CD4-positive, CD25-positive, alpha-beta regulatory T cell (primary cell): ENCODE results near the gene UBE3C. TPM values are rescaled to one million over a fixed set of nuclear protein-coding genes. Genes with fewer than 3 reads are reported as not detected.
A peak's percentile ranks its signal among the peaks of the same experiment; 100 is the strongest.

Source experiments
- ATAC-seq, 2 donors: fragments of 150-1000 bp; cut with Tn5 transposase; one replicate each; pipeline ENCODE4 v1.10.0; 2021; ENCODE audit warnings: low read depth in 2 of 2, moderate number of reproducible peaks in 2 of 2, moderate library complexity in 1 of 2
- DNase-seq, 3 donors: peaks; one replicate each; pipeline versions ENCODE4 v3.0.0 to v3.0.0-alpha.2; 2012 to 2022; ENCODE audit warnings: mixed read lengths in 1 of 3
- H3K27ac ChIP-seq: one replicate; pipeline ENCODE4 v1.7.0; 2013; ENCODE audit warnings: mild to moderate bottlenecking, low read length; ENCODE audit not compliant: insufficient read depth, poor library complexity, severe bottlenecking
- H3K27me3 ChIP-seq: one replicate; pipeline ENCODE4 v1.7.0; 2013; ENCODE audit warnings: low read length; ENCODE audit not compliant: control insufficient read depth, insufficient read depth
- H3K36me3 ChIP-seq: one replicate; pipeline ENCODE4 v1.7.0; 2013; ENCODE audit warnings: mild to moderate bottlenecking, low read length, moderate library complexity; ENCODE audit not compliant: control insufficient read depth, insufficient read depth
- H3K4me1 ChIP-seq: 2 replicates; pipeline ENCODE4 v1.7.0; 2013; ENCODE audit warnings: mild to moderate bottlenecking, low read length; ENCODE audit not compliant: insufficient read depth, control insufficient read depth, poor library complexity, severe bottlenecking
- H3K4me3 ChIP-seq: one replicate; pipeline ENCODE4 v1.7.0; 2013; ENCODE audit warnings: low read depth, mild to moderate bottlenecking, low read length, moderate library complexity
- H3K9me3 ChIP-seq, 2 experiments: 1 replicate in 1 of 2; 2 replicates in 1 of 2; pipeline ENCODE4 v1.7.0; 2013; ENCODE audit warnings: low read length in 2 of 2, mild to moderate bottlenecking in 1 of 2, moderate library complexity in 1 of 2; ENCODE audit not compliant: control insufficient read depth in 2 of 2
- H3K27ac Mint-ChIP-seq, 3 donors: one replicate each; pipeline ENCODE4 v1.8.0; 2020 to 2022; ENCODE audit warnings: mild to moderate bottlenecking in 3 of 3, mixed read lengths in 3 of 3, moderate library complexity in 2 of 3
- H3K27me3 Mint-ChIP-seq: one replicate; pipeline ENCODE4 v1.8.0; 2022; ENCODE audit warnings: mild to moderate bottlenecking, mixed read lengths
- H3K36me3 Mint-ChIP-seq: one replicate; pipeline ENCODE4 v1.8.0; 2020; ENCODE audit warnings: mixed read lengths
- H3K4me1 Mint-ChIP-seq, 4 donors: one replicate each; pipeline ENCODE4 v1.8.0; 2020 to 2022; ENCODE audit warnings: mixed read lengths in 4 of 4, mild to moderate bottlenecking in 1 of 4
- H3K4me3 Mint-ChIP-seq, 4 donors: one replicate each; pipeline ENCODE4 v1.8.0; 2020 to 2022; ENCODE audit warnings: mild to moderate bottlenecking in 4 of 4, mixed read lengths in 4 of 4, moderate library complexity in 3 of 4
- H3K9me3 Mint-ChIP-seq, 7 donors: one replicate each; pipeline ENCODE4 v1.8.0; 2020 to 2022; ENCODE audit warnings: mixed read lengths in 7 of 7, mild to moderate bottlenecking in 3 of 7, moderate library complexity in 2 of 7
- polyA plus RNA-seq, 4 donors: library from polyadenylated mRNA; unstranded; fragments of 300-500 nt; fragmentation: Illumina TruSeq; gene quantifications; one replicate each; pipeline ENCODE4 v1.2.3, GENCODE V29; 2021
- total RNA-seq: library from RNA; stranded (reverse); gene quantifications from one replicate; pipeline ENCODE4 v1.2.3, GENCODE V29; 2022

UBE3C gene
- total and polyA plus RNA-seq, 5 donors from 2014 or later: 25.2 to 60.3 (median 29.3) TPM

DNA sequence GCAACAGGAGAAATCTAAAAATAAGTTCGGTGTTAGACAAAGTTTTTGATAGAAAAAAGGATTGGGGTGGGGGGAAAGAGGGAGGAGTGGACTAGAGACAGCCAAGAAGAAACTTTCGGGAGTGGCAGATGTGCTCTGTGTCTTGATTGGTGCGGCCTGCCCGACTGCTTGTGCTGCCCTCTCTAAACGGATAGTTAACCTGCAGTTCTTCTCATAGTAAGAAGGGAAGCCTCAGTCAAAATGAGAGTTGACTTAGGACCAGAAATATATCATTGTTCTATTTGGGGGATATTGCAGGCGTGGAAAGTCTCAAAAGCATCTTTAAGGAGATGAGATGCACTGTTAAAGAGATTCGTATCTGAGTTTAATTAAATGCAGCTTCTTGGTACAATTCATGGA is 39.3 kb downstream of the UBE3C start:
- H3K9me3 ChIP-seq: no peaks in the 10 kb centered on the region
- no peak overlapping the region for H3K27ac ChIP-seq
- Mint-ChIP-seq H3K4me3 (no peak overlapping the region), H3K27ac (peak overlapping the region in 1 of 3 donors; percentile 36), H3K36me3 (peaks cover 41% of the 10 kb centered on the region), H3K27me3 (no peaks in the 10 kb centered on the region), H3K9me3 (no peaks in the 10 kb centered on the region), H3K4me1 (no peaks in the 10 kb centered on the region)
- H3K4me3 ChIP-seq: no peak overlapping the region
- no peaks in the 10 kb centered on the region for H3K27me3 ChIP-seq
- DNase-seq (no peak), ATAC-seq (no peak)
- no peaks in the 10 kb centered on the region for H3K4me1 ChIP-seq
- peaks cover 82% of the 10 kb centered on the region for H3K36me3 ChIP-seq

DNA sequence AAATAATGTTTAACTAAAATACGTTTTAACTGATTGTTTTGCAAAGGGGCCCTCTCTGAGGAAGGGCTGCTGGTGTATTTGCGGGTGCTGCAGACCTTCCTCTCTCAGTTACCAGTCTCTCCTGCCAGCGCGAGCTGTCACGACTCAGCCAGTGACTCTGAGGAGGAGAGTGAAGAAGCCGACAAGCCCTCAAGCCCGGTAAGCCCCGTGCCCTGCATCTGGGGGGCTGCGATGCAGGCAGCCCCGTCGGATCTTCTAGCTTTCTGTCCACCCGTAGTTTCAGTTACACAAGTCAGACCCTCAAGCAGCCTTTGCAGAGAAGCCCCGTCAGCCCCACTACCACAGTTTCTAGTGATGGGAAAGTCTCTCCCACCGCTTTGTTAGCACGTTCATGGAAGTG is 45.1 kb downstream of the UBE3C start:
- H3K4me3 ChIP-seq: no peak overlapping the region
- H3K36me3 ChIP-seq: peaks cover 86% of the 10 kb centered on the region
- H3K4me3 Mint-ChIP-seq: no peak overlapping the region
- no peak for ATAC-seq
- H3K27me3 Mint-ChIP-seq: no peaks in the 10 kb centered on the region
- no peak for DNase-seq
- H3K27ac ChIP-seq: no peak overlapping the region
- H3K4me1 ChIP-seq: no peaks in the 10 kb centered on the region
- no peaks in the 10 kb centered on the region for H3K9me3 Mint-ChIP-seq
- H3K9me3 ChIP-seq: no peaks in the 10 kb centered on the region
- H3K36me3 Mint-ChIP-seq: peaks cover 48% of the 10 kb centered on the region
- no peaks in the 10 kb centered on the region for H3K27me3 ChIP-seq
- peaks cover 0 to 5% (median 0%) of the 10 kb centered on the region in 4 donors for H3K4me1 Mint-ChIP-seq
- no peak overlapping the region for H3K27ac Mint-ChIP-seq

DNA sequence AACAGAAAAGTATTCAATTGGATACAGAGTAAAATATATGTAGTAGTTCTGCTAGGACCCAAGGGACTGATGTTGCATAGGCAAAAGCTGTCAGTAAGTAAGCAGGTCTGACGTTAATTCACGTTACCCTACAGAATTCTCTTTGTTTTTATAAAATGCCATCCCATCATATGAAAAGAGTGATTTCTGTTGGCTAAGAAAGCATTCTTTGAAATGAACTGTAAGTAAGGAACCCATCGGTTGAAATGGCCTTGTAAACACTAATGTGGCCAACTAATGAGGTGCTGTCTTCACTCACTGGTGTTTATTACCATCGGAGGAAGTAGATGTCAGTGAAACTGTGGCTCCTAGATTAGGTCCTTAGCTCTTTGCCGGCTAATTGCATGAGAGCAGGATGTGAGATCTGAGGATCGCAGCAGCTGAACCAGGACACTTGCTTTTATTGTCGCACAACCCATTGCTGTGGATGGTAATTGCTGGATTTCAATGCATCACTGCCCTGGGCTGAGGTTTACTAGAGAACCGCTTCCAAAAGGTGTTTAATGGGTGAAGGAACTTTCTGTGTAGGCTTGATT is 49.5 kb downstream of the UBE3C start:
- Histone ChIP-seq H3K27ac (no peak overlapping the region), H3K27me3 (no peaks in the 10 kb centered on the region), H3K9me3 (no peaks in the 10 kb centered on the region), H3K4me1 (no peaks in the 10 kb centered on the region), H3K36me3 (peaks cover 87% of the 10 kb centered on the region), H3K4me3 (no peak overlapping the region)
- no peaks in the 10 kb centered on the region for H3K27me3 Mint-ChIP-seq
- DNase-seq (no peak), ATAC-seq (no peak)
- H3K9me3 Mint-ChIP-seq: no peaks in the 10 kb centered on the region
- H3K36me3 Mint-ChIP-seq: peaks cover 52% of the 10 kb centered on the region
- H3K4me1 Mint-ChIP-seq: peaks cover 0 to 5% (median 0%) of the 10 kb centered on the region in 4 donors
- H3K4me3 Mint-ChIP-seq: no peak overlapping the region
- H3K27ac Mint-ChIP-seq: no peak overlapping the region

DNA sequence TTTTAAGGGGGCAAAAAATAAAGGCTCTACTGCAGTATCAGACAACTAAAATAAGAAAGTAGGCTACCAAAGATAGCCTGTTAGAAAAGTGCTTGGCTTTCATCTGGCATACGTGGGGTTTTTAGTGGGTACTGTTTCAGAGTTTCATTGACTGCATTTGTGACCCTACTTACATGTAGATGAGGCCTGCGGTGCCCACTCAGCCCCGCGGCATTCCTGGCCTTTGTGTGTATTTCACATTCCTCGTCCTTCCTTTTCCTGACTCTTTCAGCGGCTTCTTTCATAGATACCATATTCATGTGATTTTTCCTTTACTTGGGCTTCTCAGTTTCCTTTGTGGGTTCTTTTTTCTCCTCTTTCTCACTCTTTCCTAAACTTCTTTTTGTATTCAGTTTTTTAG is 50.7 kb downstream of the UBE3C start:
- Histone ChIP-seq H3K4me1 (no peaks in the 10 kb centered on the region), H3K27me3 (no peaks in the 10 kb centered on the region), H3K4me3 (no peak overlapping the region), H3K27ac (no peak overlapping the region), H3K9me3 (no peaks in the 10 kb centered on the region), H3K36me3 (peaks cover 79% of the 10 kb centered on the region)
- Mint-ChIP-seq H3K9me3 (no peaks in the 10 kb centered on the region), H3K4me1 (peaks cover 0 to 5% (median 0%) of the 10 kb centered on the region in 4 donors), H3K27me3 (no peaks in the 10 kb centered on the region), H3K36me3 (peaks cover 56% of the 10 kb centered on the region), H3K27ac (peak overlapping the region in 1 of 3 donors; percentile 72), H3K4me3 (no peak overlapping the region)
- DNase-seq: no peak
- ATAC-seq: no peak

DNA sequence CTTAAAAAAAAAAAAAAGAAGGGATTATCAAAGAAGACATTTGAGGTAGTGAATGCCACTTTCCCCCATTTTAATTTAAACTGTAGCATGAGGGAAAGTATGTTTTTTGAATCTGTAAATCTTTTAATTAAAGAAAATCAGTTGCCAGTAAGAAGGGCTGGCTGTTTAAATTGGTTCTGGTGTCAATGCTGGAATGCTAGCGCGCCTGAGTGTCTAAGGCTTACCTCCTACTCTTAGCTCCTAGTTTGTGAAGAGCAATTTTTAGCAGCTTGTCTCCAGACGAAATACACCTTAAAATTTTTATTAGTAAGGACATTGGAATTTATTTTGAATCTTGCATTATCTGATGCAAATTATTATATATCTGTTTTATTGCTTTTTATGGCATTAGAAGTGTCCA is 54.1 kb downstream of the UBE3C start:
- no peak overlapping the region for H3K4me3 Mint-ChIP-seq
- Histone ChIP-seq H3K27me3 (no peaks in the 10 kb centered on the region), H3K4me1 (no peaks in the 10 kb centered on the region), H3K36me3 (peaks cover 70% of the 10 kb centered on the region), H3K4me3 (no peak overlapping the region), H3K9me3 (no peaks in the 10 kb centered on the region), H3K27ac (no peak overlapping the region)
- peaks cover 60% of the 10 kb centered on the region for H3K36me3 Mint-ChIP-seq
- H3K27me3 Mint-ChIP-seq: no peaks in the 10 kb centered on the region
- no peak for DNase-seq
- no peak for ATAC-seq
- no peak overlapping the region for H3K27ac Mint-ChIP-seq
- no peaks in the 10 kb centered on the region for H3K9me3 Mint-ChIP-seq
- H3K4me1 Mint-ChIP-seq: peaks cover 0 to 4% (median 1%) of the 10 kb centered on the region in 4 donors

DNA sequence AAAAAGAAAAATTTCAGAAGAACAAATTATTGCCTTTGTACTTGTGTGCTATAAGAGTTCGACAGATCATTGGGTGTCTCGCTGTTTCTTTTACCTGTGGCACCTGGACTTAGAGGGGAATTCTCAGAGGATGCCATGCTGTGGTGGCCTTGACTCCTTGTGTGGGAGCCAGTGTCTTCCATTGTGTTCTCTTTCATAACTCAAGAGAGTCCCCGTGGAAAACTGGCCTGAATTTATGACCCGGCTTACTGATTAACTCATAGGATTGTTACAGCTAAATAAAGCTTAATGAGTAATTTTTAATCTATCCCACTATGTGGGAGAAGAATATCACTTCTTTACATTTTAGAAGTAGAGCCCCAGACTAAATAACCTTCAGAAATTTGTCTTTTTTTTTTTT is 54.5 kb downstream of the UBE3C start:
- Mint-ChIP-seq H3K27me3 (no peaks in the 10 kb centered on the region), H3K27ac (no peak overlapping the region), H3K36me3 (peaks cover 61% of the 10 kb centered on the region), H3K4me3 (no peak overlapping the region), H3K9me3 (no peaks in the 10 kb centered on the region), H3K4me1 (peaks cover 0 to 5% (median 4%) of the 10 kb centered on the region in 4 donors)
- Histone ChIP-seq H3K4me3 (no peak overlapping the region), H3K27me3 (no peaks in the 10 kb centered on the region), H3K4me1 (no peaks in the 10 kb centered on the region), H3K9me3 (no peaks in the 10 kb centered on the region), H3K27ac (no peak overlapping the region), H3K36me3 (peaks cover 70% of the 10 kb centered on the region)
- DNase-seq (no peak), ATAC-seq (no peak)

DNA sequence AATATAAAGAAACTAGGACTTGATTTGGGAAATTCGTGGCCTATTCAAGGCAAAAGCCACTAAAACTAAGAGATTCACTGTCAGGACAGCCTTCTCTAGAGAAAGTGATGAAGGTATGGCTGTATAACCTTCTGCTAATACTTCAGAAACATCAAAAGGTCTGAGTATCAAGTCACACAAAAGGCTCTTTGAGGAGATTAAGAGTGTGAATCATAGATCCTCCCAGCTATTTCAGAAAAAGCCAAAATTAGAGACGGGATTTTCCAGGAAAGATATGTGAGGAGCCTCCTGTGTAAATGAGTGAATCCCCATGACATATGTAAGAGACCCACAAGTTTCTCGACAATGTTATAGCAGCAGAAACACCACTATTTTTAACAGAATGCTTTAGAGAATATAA is 56.2 kb downstream of the UBE3C start:
- H3K4me1 Mint-ChIP-seq: peaks cover 0 to 7% (median 5%) of the 10 kb centered on the region in 4 donors
- Histone ChIP-seq H3K27me3 (no peaks in the 10 kb centered on the region), H3K4me1 (no peaks in the 10 kb centered on the region), H3K36me3 (peaks cover 59% of the 10 kb centered on the region), H3K27ac (no peak overlapping the region), H3K4me3 (no peak overlapping the region), H3K9me3 (no peaks in the 10 kb centered on the region)
- no peaks in the 10 kb centered on the region for H3K9me3 Mint-ChIP-seq
- ATAC-seq (no peak), DNase-seq (no peak)
- H3K27me3 Mint-ChIP-seq: no peaks in the 10 kb centered on the region
- H3K4me3 Mint-ChIP-seq: no peak overlapping the region
- H3K36me3 Mint-ChIP-seq: peaks cover 56% of the 10 kb centered on the region
- H3K27ac Mint-ChIP-seq: peak overlapping the region in 1 of 3 donors; percentile 37

DNA sequence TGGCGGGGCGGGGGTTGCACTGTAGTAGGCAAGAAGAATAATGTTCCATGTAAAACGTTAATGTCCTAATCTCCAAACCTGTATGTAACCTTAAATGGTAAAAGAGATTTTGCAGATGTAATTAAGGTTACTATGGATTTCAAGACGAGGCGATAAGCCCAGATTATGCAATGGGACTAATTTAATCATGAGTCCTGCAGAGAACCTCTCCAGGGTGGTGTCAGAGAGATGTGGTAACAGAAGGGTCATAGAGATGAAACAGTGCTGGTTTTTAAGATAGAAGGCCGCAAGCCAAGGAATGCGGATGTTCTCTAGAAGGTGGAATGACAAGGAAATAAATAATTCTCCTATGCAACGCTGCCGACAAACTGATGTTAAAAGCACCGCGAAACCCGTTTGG is 57.1 kb downstream of the UBE3C start:
- H3K4me1 ChIP-seq: no peaks in the 10 kb centered on the region
- Mint-ChIP-seq H3K9me3 (no peaks in the 10 kb centered on the region), H3K4me3 (no peak overlapping the region), H3K27ac (no peak overlapping the region), H3K27me3 (no peaks in the 10 kb centered on the region), H3K4me1 (peaks cover 0 to 7% (median 5%) of the 10 kb centered on the region in 4 donors), H3K36me3 (peaks cover 52% of the 10 kb centered on the region)
- H3K9me3 ChIP-seq: no peaks in the 10 kb centered on the region
- H3K27me3 ChIP-seq: no peaks in the 10 kb centered on the region
- H3K36me3 ChIP-seq: peaks cover 55% of the 10 kb centered on the region
- H3K4me3 ChIP-seq: no peak overlapping the region
- DNase-seq (no peak), ATAC-seq (no peak)
- H3K27ac ChIP-seq: no peak overlapping the region
